ENCODE data around the gene NMNAT2.

The NMNAT2 gene

DNA sequence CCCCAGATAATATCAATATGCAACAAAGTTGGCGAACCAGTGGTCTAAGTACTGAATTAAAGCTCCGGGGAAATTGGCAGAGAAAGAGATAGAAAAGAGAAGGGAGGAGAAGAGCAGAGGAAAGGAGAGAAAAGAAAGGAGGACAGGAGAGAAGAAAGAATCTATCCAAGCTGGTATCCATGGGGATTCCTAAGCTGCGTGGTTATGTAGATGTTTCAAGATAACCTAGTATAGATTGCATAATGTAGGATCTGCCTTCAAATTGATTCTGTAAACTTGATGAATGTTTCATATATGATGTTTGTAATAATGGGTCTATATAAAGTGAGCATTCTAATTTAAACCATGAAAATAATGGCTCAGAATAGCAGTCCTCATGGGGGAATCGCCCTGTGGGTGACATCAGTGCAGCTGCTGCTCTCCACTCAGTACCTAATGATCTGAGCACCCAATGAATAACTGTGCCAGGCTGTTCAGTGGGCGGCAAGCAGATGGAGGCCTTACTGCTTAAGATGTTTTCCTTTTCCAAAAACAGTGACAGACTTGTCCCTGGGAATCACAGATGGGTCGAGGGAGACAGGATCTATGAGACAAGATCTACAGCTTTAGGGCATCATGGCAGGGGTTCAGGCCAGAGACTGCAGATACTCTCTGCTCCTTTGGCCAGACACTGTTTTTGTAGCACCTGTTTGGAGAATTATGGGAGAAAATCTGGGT is 154.1 kb downstream of the NMNAT2 start:
- Histone ChIP-seq H2AFZ (ENCODE audit: low read length) (no peak overlapping the region), H3K9ac (ENCODE audit: low read depth, low read length, poor library complexity) (no peak overlapping the region), H3K9me3 (replicated peaks in 1 of 2; ENCODE audit: control insufficient read depth in 2 of 2, insufficient read depth in 1 of 2, low read depth in 1 of 2, low read length in 2 of 2) (no peaks in the 10 kb centered on the region), H4K91ac (ENCODE audit: low read depth, low read length, poor library complexity) (no peak overlapping the region), H2BK120ac (ENCODE audit: low read depth, low read length) (no peak overlapping the region), H3K4ac (ENCODE audit: low read length) (no peak overlapping the region), H2BK5ac (ENCODE audit: low read length) (no peak overlapping the region), H4K8ac (ENCODE audit: low read depth, low read length) (no peak overlapping the region), H3K27ac (replicated peaks; ENCODE audit: low read length) (no peak overlapping the region), H3K14ac (ENCODE audit: low read length) (no peak overlapping the region), H3K79me1 (ENCODE audit: low read depth, low read length) (no peaks in the 10 kb centered on the region), H3K18ac (ENCODE audit: low read length) (no peak overlapping the region), H3K4me1 (ENCODE audit: control insufficient read depth in 2 of 2, insufficient read depth in 1 of 2, low read depth in 1 of 2, low read length in 2 of 2) (no peaks in the 10 kb centered on the region), H3K4me3 (ENCODE audit: low read length in 2 of 2) (no peak overlapping the region), H2BK12ac (ENCODE audit: low read length) (no peak overlapping the region), H3K4me2 (ENCODE audit: insufficient read depth, low read length, poor library complexity, severe bottlenecking) (no peak overlapping the region), H2BK15ac (ENCODE audit: low read length) (no peak overlapping the region), H2AK5ac (ENCODE audit: low read depth, low read length) (no peak overlapping the region), H3K27me3 (ENCODE audit: control insufficient read depth in 3 of 3, insufficient read depth in 3 of 3, low read depth in 1 of 3, low read length in 3 of 3) (peaks cover 0 to 3% (median 0%) of the 10 kb centered on the region in 3 experiments), H3K23ac (ENCODE audit: low read depth, low read length, poor library complexity) (no peak overlapping the region), H3K36me3 (replicated peaks in 1 of 2; ENCODE audit: control insufficient read depth in 2 of 2, insufficient read depth in 2 of 2, low read length in 2 of 2) (no peaks in the 10 kb centered on the region)
- WGBS, 2 donors (ENCODE audit: extremely low coverage in 2 of 2, insufficient read length in 2 of 2, insufficient replicate concordance in 1 of 2), result no CpG with 5 or more reads among the region's 6 CpGs
- no peak for DNase-seq (ENCODE audit: low spot score)

DNA sequence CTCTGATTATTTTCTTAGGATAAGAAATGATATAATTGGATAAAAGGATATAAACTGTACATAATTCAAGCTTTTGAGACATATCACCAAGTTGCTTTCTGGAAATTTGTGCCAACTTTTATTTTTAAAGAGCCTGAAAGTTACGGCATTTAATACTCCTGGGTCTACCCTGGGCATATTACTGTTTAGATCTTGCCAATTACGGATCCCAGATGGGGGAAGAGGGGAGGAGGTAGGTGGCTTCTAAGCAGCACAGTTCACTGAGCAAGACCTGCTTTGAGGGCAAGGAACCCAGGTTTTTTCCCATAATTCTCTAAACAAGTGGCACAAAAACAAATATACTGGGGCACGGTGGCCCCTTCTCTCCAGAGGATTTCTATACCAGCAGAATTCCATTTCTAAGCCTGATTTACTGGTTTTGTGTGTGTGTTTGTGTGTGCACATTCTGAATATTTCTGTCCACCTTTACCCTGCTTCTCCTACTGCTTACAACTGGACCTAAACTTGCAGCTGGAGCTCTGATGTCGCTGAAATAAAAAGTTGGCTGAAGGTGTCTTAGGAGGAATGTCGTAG is 155.5 kb downstream of the NMNAT2 start:
- Histone ChIP-seq H3K18ac (ENCODE audit: low read length) (no peak overlapping the region), H3K14ac (ENCODE audit: low read length) (no peak overlapping the region), H2BK120ac (ENCODE audit: low read depth, low read length) (no peak overlapping the region), H3K4ac (ENCODE audit: low read length) (no peak overlapping the region), H3K9me3 (replicated peaks in 1 of 2; ENCODE audit: control insufficient read depth in 2 of 2, insufficient read depth in 1 of 2, low read depth in 1 of 2, low read length in 2 of 2) (no peaks in the 10 kb centered on the region), H3K4me3 (ENCODE audit: low read length in 2 of 2) (no peak overlapping the region), H3K23ac (ENCODE audit: low read depth, low read length, poor library complexity) (no peak overlapping the region), H3K4me1 (ENCODE audit: control insufficient read depth in 2 of 2, insufficient read depth in 1 of 2, low read depth in 1 of 2, low read length in 2 of 2) (no peaks in the 10 kb centered on the region), H3K4me2 (ENCODE audit: insufficient read depth, low read length, poor library complexity, severe bottlenecking) (no peak overlapping the region), H2BK15ac (ENCODE audit: low read length) (no peak overlapping the region), H3K9ac (ENCODE audit: low read depth, low read length, poor library complexity) (no peak overlapping the region), H2BK12ac (ENCODE audit: low read length) (no peak overlapping the region), H3K36me3 (replicated peaks in 1 of 2; ENCODE audit: control insufficient read depth in 2 of 2, insufficient read depth in 2 of 2, low read length in 2 of 2) (no peaks in the 10 kb centered on the region), H4K91ac (ENCODE audit: low read depth, low read length, poor library complexity) (no peak overlapping the region), H3K27ac (replicated peaks; ENCODE audit: low read length) (no peak overlapping the region), H4K8ac (ENCODE audit: low read depth, low read length) (no peak overlapping the region), H3K79me1 (ENCODE audit: low read depth, low read length) (no peaks in the 10 kb centered on the region), H2AFZ (ENCODE audit: low read length) (no peak overlapping the region), H2AK5ac (ENCODE audit: low read depth, low read length) (no peak overlapping the region), H2BK5ac (ENCODE audit: low read length) (no peak overlapping the region), H3K27me3 (ENCODE audit: control insufficient read depth in 3 of 3, insufficient read depth in 3 of 3, low read depth in 1 of 3, low read length in 3 of 3) (peaks cover 0 to 3% (median 0%) of the 10 kb centered on the region in 3 experiments)
- DNase-seq (ENCODE audit: low spot score), result no peak
- WGBS, 2 donors (ENCODE audit: extremely low coverage in 2 of 2, insufficient read length in 2 of 2, insufficient replicate concordance in 1 of 2), result no CpG with 5 or more reads among the region's 5 CpGs

DNA sequence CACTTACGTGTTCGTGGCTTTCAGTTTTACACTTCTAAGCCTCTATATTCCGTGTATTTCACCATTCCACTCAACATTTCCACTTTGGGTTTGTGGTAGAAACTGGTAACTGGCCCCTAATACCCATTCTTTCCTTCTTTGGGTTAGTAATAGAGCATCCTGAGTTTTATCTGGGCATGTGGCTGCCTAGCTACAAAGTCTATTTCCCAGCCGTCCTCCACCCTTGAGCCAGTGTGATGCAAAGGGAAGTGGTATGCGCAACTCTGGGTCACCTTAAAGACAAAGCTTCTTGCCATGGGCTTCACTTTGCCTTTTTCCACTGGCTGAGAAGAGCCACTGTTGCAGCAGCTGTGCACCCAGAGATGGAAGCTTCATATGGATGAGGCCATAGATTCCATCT is 158.3 kb downstream of the NMNAT2 start:
- Histone ChIP-seq H3K79me1 (ENCODE audit: low read depth, low read length) (no peaks in the 10 kb centered on the region), H3K4me3 (ENCODE audit: low read length in 2 of 2) (no peak overlapping the region), H4K8ac (ENCODE audit: low read depth, low read length) (no peak overlapping the region), H3K23ac (ENCODE audit: low read depth, low read length, poor library complexity) (no peak overlapping the region), H3K4me1 (ENCODE audit: control insufficient read depth in 2 of 2, insufficient read depth in 1 of 2, low read depth in 1 of 2, low read length in 2 of 2) (no peaks in the 10 kb centered on the region), H3K14ac (ENCODE audit: low read length) (no peak overlapping the region), H2BK5ac (ENCODE audit: low read length) (no peak overlapping the region), H3K18ac (ENCODE audit: low read length) (no peak overlapping the region), H3K27ac (replicated peaks; ENCODE audit: low read length) (no peak overlapping the region), H3K4me2 (ENCODE audit: insufficient read depth, low read length, poor library complexity, severe bottlenecking) (no peak overlapping the region), H2AK5ac (ENCODE audit: low read depth, low read length) (no peak overlapping the region), H2BK12ac (ENCODE audit: low read length) (no peak overlapping the region), H3K36me3 (replicated peaks in 1 of 2; ENCODE audit: control insufficient read depth in 2 of 2, insufficient read depth in 2 of 2, low read length in 2 of 2) (no peaks in the 10 kb centered on the region), H4K91ac (ENCODE audit: low read depth, low read length, poor library complexity) (no peak overlapping the region), H2AFZ (ENCODE audit: low read length) (no peak overlapping the region), H3K9me3 (replicated peaks in 1 of 2; ENCODE audit: control insufficient read depth in 2 of 2, insufficient read depth in 1 of 2, low read depth in 1 of 2, low read length in 2 of 2) (no peaks in the 10 kb centered on the region), H3K4ac (ENCODE audit: low read length) (no peak overlapping the region), H3K27me3 (ENCODE audit: control insufficient read depth in 3 of 3, insufficient read depth in 3 of 3, low read depth in 1 of 3, low read length in 3 of 3) (peaks cover 0 to 3% (median 0%) of the 10 kb centered on the region in 3 experiments), H2BK15ac (ENCODE audit: low read length) (no peak overlapping the region), H3K9ac (ENCODE audit: low read depth, low read length, poor library complexity) (no peak overlapping the region), H2BK120ac (ENCODE audit: low read depth, low read length) (no peak overlapping the region)
- no peak for DNase-seq (ENCODE audit: low spot score)
- no CpG with 5 or more reads among the region's 5 CpGs for WGBS, 2 donors (ENCODE audit: extremely low coverage in 2 of 2, insufficient read length in 2 of 2, insufficient replicate concordance in 1 of 2)

DNA sequence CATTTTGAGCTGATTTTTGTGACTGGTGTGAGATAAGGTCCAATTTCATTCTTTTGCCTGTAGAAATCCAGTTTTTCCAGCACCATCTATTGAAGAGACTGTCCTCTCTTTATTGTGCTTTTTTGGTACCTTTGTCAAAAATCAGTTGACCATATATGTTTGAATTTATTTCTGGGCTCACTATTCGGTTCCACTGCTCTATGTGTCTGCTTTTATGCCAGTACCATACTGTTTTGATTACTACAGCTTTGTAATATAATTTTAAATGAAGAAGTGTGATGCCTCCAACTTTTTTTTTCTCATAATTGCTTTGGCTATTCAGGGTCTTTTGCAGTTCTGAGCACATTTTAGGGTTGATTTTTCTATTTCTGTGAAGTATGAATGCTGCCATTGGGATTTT is 163.1 kb downstream of the NMNAT2 start:
- H2BK120ac ChIP-seq (ENCODE audit: low read depth, low read length), result no peak overlapping the region
- H3K18ac ChIP-seq (ENCODE audit: low read length), result no peak overlapping the region
- H2AK5ac ChIP-seq (ENCODE audit: low read depth, low read length), result no peak overlapping the region
- WGBS, 2 donors (ENCODE audit: extremely low coverage in 2 of 2, insufficient read length in 2 of 2, insufficient replicate concordance in 1 of 2), result no CpG with 5 or more reads among the region's 1 CpG
- H2BK15ac ChIP-seq (ENCODE audit: low read length), result no peak overlapping the region
- H4K91ac ChIP-seq (ENCODE audit: low read depth, low read length, poor library complexity), result no peak overlapping the region
- H3K9me3 ChIP-seq (replicated peaks in 1 of 2; ENCODE audit: control insufficient read depth in 2 of 2, insufficient read depth in 1 of 2, low read depth in 1 of 2, low read length in 2 of 2), result peaks cover 2% of the 10 kb centered on the region in 2 donors
- no peak for DNase-seq (ENCODE audit: low spot score)
- no peak overlapping the region for H3K14ac ChIP-seq (ENCODE audit: low read length)
- H3K9ac ChIP-seq (ENCODE audit: low read depth, low read length, poor library complexity), result no peak overlapping the region
- H3K27me3 ChIP-seq (ENCODE audit: control insufficient read depth in 3 of 3, insufficient read depth in 3 of 3, low read depth in 1 of 3, low read length in 3 of 3), result no peaks in the 10 kb centered on the region
- H3K36me3 ChIP-seq (replicated peaks in 1 of 2; ENCODE audit: control insufficient read depth in 2 of 2, insufficient read depth in 2 of 2, low read length in 2 of 2), result no peaks in the 10 kb centered on the region
- no peaks in the 10 kb centered on the region for H3K79me1 ChIP-seq (ENCODE audit: low read depth, low read length)
- no peak overlapping the region for H3K4me3 ChIP-seq (ENCODE audit: low read length in 2 of 2)
- H3K27ac ChIP-seq (replicated peaks; ENCODE audit: low read length), result no peak overlapping the region
- H2AFZ ChIP-seq (ENCODE audit: low read length), result no peak overlapping the region
- H3K23ac ChIP-seq (ENCODE audit: low read depth, low read length, poor library complexity), result no peak overlapping the region
- H3K4me1 ChIP-seq (ENCODE audit: control insufficient read depth in 2 of 2, insufficient read depth in 1 of 2, low read depth in 1 of 2, low read length in 2 of 2), result no peaks in the 10 kb centered on the region
- H2BK12ac ChIP-seq (ENCODE audit: low read length), result no peak overlapping the region
- no peak overlapping the region for H4K8ac ChIP-seq (ENCODE audit: low read depth, low read length)
- H3K4ac ChIP-seq (ENCODE audit: low read length), result no peak overlapping the region
- H3K4me2 ChIP-seq (ENCODE audit: insufficient read depth, low read length, poor library complexity, severe bottlenecking), result no peak overlapping the region
- H2BK5ac ChIP-seq (ENCODE audit: low read length), result no peak overlapping the region
